ENCODE data around the gene COL27A1.

COL27A1 gene

DNA sequence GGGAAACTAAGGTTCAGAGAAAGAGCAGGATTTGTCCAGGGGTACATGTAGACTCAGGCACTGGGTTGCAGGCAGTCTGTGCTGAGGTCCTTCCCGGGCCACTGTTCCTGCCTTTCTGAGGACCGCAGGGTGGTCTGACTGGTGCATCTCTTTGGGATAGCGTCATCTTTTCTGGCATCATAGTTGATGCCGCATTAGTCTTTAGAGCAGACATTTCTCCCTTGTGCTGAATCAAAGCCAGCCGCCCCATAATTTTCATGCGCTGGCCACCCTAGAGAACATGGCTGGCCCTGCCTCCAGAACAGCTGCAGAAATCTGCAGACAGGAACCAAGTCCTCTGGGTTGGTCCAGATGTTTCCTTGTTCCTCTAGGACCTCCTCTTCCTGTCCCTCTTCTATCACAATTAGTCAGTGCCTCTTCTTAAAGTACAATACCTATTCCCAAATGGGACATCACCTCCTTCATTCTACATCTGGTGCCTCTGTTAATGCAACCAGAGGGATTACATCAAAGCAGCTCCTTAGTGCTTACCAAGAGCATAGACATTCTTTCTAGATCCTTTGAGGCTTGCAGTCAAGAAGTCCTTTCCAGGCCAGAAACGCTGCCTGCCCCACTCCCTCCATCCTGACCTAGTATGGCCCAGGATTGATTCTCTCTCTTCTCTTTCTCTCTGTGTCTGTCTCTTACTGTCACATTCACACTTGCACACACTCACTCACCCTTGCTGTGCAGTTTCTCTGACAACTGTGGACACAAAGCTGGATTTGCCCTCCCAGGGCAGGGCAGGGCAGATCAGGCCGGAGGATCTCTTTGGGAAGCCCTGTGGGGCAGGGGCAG lies 125.5 kb downstream of the COL27A1 start (continued):
- TF ChIP-seq, protein P1, sequence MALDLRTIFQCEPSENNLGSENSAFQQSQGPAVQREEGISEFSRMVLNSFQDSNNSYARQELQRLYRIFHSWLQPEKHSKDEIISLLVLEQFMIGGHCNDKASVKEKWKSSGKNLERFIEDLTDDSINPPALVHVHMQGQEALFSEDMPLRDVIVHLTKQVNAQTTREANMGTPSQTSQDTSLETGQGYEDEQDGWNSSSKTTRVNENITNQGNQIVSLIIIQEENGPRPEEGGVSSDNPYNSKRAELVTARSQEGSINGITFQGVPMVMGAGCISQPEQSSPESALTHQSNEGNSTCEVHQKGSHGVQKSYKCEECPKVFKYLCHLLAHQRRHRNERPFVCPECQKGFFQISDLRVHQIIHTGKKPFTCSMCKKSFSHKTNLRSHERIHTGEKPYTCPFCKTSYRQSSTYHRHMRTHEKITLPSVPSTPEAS (tag by site-specific recombination; IDR thresholded peaks at IDR 0.05) = no peak

DNA sequence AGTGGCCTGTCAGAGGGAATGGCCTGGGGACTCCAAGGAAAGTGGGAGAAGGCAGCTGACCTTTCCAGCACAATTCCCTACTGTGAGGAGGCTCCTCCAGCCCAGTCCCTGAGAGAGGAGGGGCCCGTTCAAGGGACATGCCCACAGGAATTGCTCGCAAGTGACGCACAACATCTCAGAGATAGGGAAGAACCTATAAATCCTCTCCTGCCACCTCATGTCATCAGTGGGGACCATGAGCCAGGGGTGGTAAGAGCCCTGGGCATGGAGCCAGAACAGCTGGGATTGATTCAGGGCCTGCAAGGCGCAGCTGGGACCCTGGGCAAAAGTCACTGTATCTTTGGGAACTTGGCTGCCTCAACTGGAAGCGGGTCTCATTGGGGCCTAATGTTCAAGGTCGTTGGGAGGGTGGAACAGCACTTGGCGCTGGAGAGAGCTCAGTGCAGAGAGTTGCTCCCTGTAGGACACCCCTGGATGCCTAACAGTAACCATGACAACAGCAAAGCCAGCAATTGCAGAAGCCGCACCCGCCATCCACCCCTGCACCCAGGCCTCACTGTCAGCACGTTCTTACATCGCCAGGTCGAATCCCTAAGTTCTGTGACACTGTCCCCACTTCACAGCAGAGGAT lies 126.3 kb downstream of the COL27A1 start:
- Histone ChIP-seq H3K9me3 (ENCODE audit: control insufficient read depth, insufficient read depth, low read depth, low read length) (no peaks in the 10 kb centered on the region), H3K4me1 (ENCODE audit: control insufficient read depth, insufficient read depth, low read length) (no peaks in the 10 kb centered on the region), H3K36me3 (ENCODE audit: control insufficient read depth in 2 of 2, insufficient read depth in 1 of 2, low read length in 2 of 2) (peaks cover 0 to 5% of the 10 kb centered on the region in 2 experiments; a peak in 1 of 3 replicates), H3K4me3 (ENCODE audit: low read depth, low read length) (no peak overlapping the region), H3K27ac (ENCODE audit: extremely low read depth, low read depth, low read length) (no peak overlapping the region)
- POLR2A ChIA-PET = no interaction called here
- peak; percentile 57 for TF ChIP-seq ZNF341 (tag by site-specific recombination; IDR thresholded peaks at IDR 0.05; ENCODE audit: low read depth)
- TF ChIP-seq SETDB1 (IDR thresholded peaks at IDR 0.05; ENCODE audit: insufficient read length, low read length) = no peak
- no peak for TF ChIP-seq ZNF544 (tag by site-specific recombination; IDR thresholded peaks at IDR 0.05)
- CTCF ChIA-PET = interaction anchor here (0.6 to 2.6 kb wide), 2 partner anchors 9 to 12 kb away, joined by 3 to 11 read pairs; no protein-coding TSS in a partner anchor

DNA sequence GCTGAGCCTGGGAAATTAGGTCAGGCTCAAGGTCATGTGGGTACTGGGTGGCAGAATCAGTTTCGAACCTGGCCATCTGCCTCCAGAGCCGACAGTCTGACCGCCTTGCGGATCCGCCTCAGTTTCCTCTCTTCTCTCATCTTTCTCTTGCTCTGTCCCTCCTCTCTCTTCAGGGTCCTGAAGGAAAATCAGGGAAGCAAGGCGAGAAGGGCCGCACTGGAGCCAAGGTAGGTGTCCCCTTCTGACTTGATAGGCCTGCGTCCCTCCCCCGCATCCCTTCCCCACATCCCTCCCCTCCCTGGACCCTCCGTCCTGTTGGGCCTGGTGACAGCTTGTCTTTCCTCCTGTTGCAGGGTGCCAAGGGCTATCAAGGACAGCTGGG lies 126.8 kb downstream of the COL27A1 start:
- Histone ChIP-seq H3K36me3 (ENCODE audit: control insufficient read depth in 2 of 2, insufficient read depth in 1 of 2, low read length in 2 of 2) (peaks cover 0 to 5% of the 10 kb centered on the region in 2 experiments; a peak in 1 of 3 replicates), H3K4me1 (ENCODE audit: control insufficient read depth, insufficient read depth, low read length) (no peaks in the 10 kb centered on the region), H3K4me3 (ENCODE audit: low read depth, low read length) (no peak overlapping the region), H3K9me3 (ENCODE audit: control insufficient read depth, insufficient read depth, low read depth, low read length) (no peaks in the 10 kb centered on the region), H3K27ac (ENCODE audit: extremely low read depth, low read depth, low read length) (no peak overlapping the region)
- no peak for TF ChIP-seq GLIS2 (tag by site-specific recombination; IDR thresholded peaks at IDR 0.05)
- TF ChIP-seq, protein P2, sequence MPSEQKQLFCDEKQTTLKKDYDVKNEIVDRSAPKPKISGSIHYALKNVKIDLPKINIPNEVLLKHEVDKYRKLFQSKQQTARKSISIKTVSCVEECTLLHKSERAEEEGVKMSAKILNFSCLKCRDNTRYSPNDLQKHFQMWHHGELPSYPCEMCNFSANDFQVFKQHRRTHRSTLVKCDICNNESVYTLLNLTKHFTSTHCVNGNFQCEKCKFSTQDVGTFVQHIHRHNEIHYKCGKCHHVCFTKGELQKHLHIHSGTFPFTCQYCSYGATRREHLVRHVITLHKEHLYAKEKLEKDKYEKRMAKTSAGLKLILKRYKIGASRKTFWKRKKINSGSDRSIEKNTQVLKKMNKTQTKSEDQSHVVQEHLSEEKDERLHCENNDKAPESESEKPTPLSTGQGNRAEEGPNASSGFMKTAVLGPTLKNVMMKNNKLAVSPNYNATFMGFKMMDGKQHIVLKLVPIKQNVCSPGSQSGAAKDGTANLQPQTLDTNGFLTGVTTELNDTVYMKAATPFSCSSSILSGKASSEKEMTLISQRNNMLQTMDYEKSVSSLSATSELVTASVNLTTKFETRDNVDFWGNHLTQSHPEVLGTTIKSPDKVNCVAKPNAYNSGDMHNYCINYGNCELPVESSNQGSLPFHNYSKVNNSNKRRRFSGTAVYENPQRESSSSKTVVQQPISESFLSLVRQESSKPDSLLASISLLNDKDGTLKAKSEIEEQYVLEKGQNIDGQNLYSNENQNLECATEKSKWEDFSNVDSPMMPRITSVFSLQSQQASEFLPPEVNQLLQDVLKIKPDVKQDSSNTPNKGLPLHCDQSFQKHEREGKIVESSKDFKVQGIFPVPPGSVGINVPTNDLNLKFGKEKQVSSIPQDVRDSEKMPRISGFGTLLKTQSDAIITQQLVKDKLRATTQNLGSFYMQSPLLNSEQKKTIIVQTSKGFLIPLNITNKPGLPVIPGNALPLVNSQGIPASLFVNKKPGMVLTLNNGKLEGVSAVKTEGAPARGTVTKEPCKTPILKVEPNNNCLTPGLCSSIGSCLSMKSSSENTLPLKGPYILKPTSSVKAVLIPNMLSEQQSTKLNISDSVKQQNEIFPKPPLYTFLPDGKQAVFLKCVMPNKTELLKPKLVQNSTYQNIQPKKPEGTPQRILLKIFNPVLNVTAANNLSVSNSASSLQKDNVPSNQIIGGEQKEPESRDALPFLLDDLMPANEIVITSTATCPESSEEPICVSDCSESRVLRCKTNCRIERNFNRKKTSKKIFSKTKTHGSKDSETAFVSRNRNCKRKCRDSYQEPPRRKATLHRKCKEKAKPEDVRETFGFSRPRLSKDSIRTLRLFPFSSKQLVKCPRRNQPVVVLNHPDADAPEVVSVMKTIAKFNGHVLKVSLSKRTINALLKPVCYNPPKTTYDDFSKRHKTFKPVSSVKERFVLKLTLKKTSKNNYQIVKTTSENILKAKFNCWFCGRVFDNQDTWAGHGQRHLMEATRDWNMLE (tag by site-specific recombination; conservative IDR thresholded peaks at IDR 0.05; ENCODE audit: low read depth) = no peak
- TF ChIP-seq ZNF660 (tag by site-specific recombination; IDR thresholded peaks at IDR 0.05) = no peak
- TF ChIP-seq ZNF571 (tag by site-specific recombination; IDR thresholded peaks at IDR 0.05) = no peak
- no peak for TF ChIP-seq EGR2 (tag by site-specific recombination; IDR thresholded peaks at IDR 0.05; ENCODE audit: low read depth)
- no peak for TF ChIP-seq MYNN (tag by site-specific recombination; IDR thresholded peaks at IDR 0.05; ENCODE audit: borderline replicate concordance)
- TF ChIP-seq ZNF132 (tag by site-specific recombination; IDR thresholded peaks at IDR 0.05; ENCODE audit: borderline replicate concordance) = no peak
- TF ChIP-seq SP2 (tag by site-specific recombination; IDR thresholded peaks at IDR 0.05) = no peak
- TF ChIP-seq, protein P3, sequence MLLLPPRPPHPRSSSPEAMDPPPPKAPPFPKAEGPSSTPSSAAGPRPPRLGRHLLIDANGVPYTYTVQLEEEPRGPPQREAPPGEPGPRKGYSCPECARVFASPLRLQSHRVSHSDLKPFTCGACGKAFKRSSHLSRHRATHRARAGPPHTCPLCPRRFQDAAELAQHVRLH (tag by site-specific recombination; IDR thresholded peaks at IDR 0.05) = no peak
- no peak for TF ChIP-seq ZNF510 (tag by site-specific recombination; IDR thresholded peaks at IDR 0.05; ENCODE audit: insufficient replicate concordance)
- no peak for TF ChIP-seq ZFP69B (tag by site-specific recombination; IDR thresholded peaks at IDR 0.05)
- ChIA-PET CTCF (interaction anchor here (0.6 to 2.6 kb wide), 3 partner anchors 9 to 174 kb away, joined by 3 to 11 read pairs (median 4); no protein-coding TSS in a partner anchor), POLR2A (no interaction called here)

Measured in HEK293 (cell line).